ENCODE measurements around the gene ANKRD29. TPM values are rescaled to one million over a fixed set of nuclear protein-coding genes. Genes with fewer than 3 reads are reported as not detected.

Gene ANKRD29
- total and polyA plus RNA-seq, 9 of the 15 experiments (the other 6 are each of a cell fraction or from before 2014, with no cell fraction given): 0.36 TPM; not detected in 8

GRCh38 chr18:23631312-23631711, 31.4 kb downstream of the ANKRD29 start:
- ATAC-seq (no peak), DNase-seq (ENCODE audit: extremely low read depth in 1 of 4, low spot score in 3 of 4) (no peak), FAIRE-seq (no peak)
- in situ Hi-C loops (cut with MboI) (no loop called here), intact Hi-C loops (cut with micrococcal nuclease) (no loop called here)
- WGBS (ENCODE audit: insufficient coverage, low coverage, missing lambda C conversion rate): 4% methylated on average over 4 of the region's 5 CpGs
- Histone ChIP-seq H3K9me3 (replicated peaks; ENCODE audit: control insufficient read depth, insufficient read depth, low read depth, low read length) (no peaks in the 10 kb centered on the region), H3K4me1 (replicated peaks in 1 of 2; ENCODE audit: control insufficient read depth in 2 of 2, insufficient read depth in 2 of 2, low read length in 2 of 2) (no peaks in the 10 kb centered on the region; a peak in 2 of 5 replicates), H3K4me3 (no peak overlapping the region), H3K9me1 (ENCODE audit: control insufficient read depth, insufficient read depth, low read length) (no peaks in the 10 kb centered on the region), H3K9ac (ENCODE audit: insufficient read depth in 1 of 2, low read depth in 2 of 2, low read length in 2 of 2) (no peak overlapping the region), H3K36me3 (ENCODE audit: control insufficient read depth, insufficient read depth, low read length) (no peaks in the 10 kb centered on the region), H3K27me3 (ENCODE audit: control insufficient read depth in 2 of 2, insufficient read depth in 2 of 2, low read length in 2 of 2) (peaks cover 0 to 16% of the 10 kb centered on the region in 2 experiments; a peak in 2 of 5 replicates), H4K20me1 (replicated peaks; ENCODE audit: control insufficient read depth, insufficient read depth, low read length) (no peaks in the 10 kb centered on the region), H3K4me2 (ENCODE audit: insufficient read depth, low read length) (no peak overlapping the region), H2AFZ (ENCODE audit: low read depth, low read length) (no peak overlapping the region), H3K27ac (ENCODE audit: extremely low read depth, low read depth, low read length) (no peak overlapping the region), H3K79me2 (ENCODE audit: control insufficient read depth, insufficient read depth, low read length) (no peaks in the 10 kb centered on the region)
- no peak for TF ChIP-seq MLLT1 (IDR thresholded peaks at IDR 0.05)
- TF ChIP-seq HBP1 (CRISPR knock-in tag; IDR thresholded peaks at IDR 0.05): no peak
- TF ChIP-seq CREBBP (IDR thresholded peaks at IDR 0.05; ENCODE audit: low read depth, low read length): no peak
- no peak for TF ChIP-seq EZH2 (IDR thresholded peaks at IDR 0.05; ENCODE audit: borderline replicate concordance, low read depth, low read length)
- TF ChIP-seq RNF219 (CRISPR knock-in tag; IDR thresholded peaks at IDR 0.05): no peak
- no peak for TF ChIP-seq ZKSCAN1 (IDR thresholded peaks at IDR 0.05; ENCODE audit: low read depth, low read length)
- no peak for TF ChIP-seq MBD1 (CRISPR knock-in tag; IDR thresholded peaks at IDR 0.05)
- TF ChIP-seq MYC (IDR thresholded peaks at IDR 0.05; ENCODE audit: low read depth, low read length): no peak
- no peak for TF ChIP-seq MYC (CRISPR knock-in tag; IDR thresholded peaks at IDR 0.05; ENCODE audit: borderline replicate concordance, low read depth)
- no peak for TF ChIP-seq GABPA (tag; conservative IDR thresholded peaks at IDR 0.05; ENCODE audit: low read depth)
- BruUV-seq (replicated peaks): no TSS peak
- CTCF ChIA-PET (ENCODE audit: low intra/inter-chr PET ratio): no interaction called here
- POLR2A ChIA-PET: interaction anchor here (0.9 kb wide), 1 partner anchor 30 kb away, joined by 3 read pairs; no protein-coding TSS in a partner anchor
